Mucosa of rectum (tissue), 2 donors: Measurements from ENCODE around the gene CD244.
A peak's percentile ranks its signal among the peaks of the same experiment; 100 is the strongest.
"Not testable (repeated sequence)": the region's sequence is repeated elsewhere in the genome, so short reads cannot be mapped to it uniquely, and the experiment has no call there.

Source experiments
- H3K27ac ChIP-seq, 2 donors: one replicate each; pipeline ENCODE4 v1.7.0; 2013; ENCODE audit warnings: inconsistent platforms in 2 of 2, low read depth in 2 of 2, low read length in 2 of 2
- H3K27me3 ChIP-seq, 2 donors: one replicate each; pipeline ENCODE4 v1.7.0; 2013; ENCODE audit warnings: low read length in 2 of 2; ENCODE audit not compliant: control insufficient read depth in 2 of 2, insufficient read depth in 2 of 2
- H3K36me3 ChIP-seq, 2 donors: one replicate each; pipeline ENCODE4 v1.7.0; 2013; ENCODE audit warnings: low read length in 2 of 2; ENCODE audit not compliant: control insufficient read depth in 2 of 2, insufficient read depth in 2 of 2
- H3K4me1 ChIP-seq, 2 donors: one replicate each; pipeline ENCODE4 v1.7.0; 2013; ENCODE audit warnings: low read length in 2 of 2, mild to moderate bottlenecking in 1 of 2; ENCODE audit not compliant: control insufficient read depth in 2 of 2, insufficient read depth in 2 of 2
- H3K4me3 ChIP-seq, 2 donors: one replicate each; pipeline ENCODE4 v1.7.0; 2013; ENCODE audit warnings: low read length in 2 of 2
- H3K9ac ChIP-seq, 2 donors: one replicate each; pipeline ENCODE4 v1.7.0; 2013; ENCODE audit warnings: low read length in 2 of 2, low read depth in 1 of 2, mild to moderate bottlenecking in 1 of 2
- H3K9me3 ChIP-seq, 2 donors: one replicate each; pipeline ENCODE4 v1.7.0; 2013; ENCODE audit warnings: low read length in 2 of 2; ENCODE audit not compliant: control insufficient read depth in 2 of 2
- donor health status: healthy.
- donor health status: Normal muscosa, but diverticular disease.

Gene CD244

GRCh38 chr1:160879056-160879455 is 16.4 kb upstream of the CD244 start:
- no peaks in the 10 kb centered on the region for H3K9me3 ChIP-seq
- peak overlapping the region in 1 of 2 donors; percentile 31 for H3K4me3 ChIP-seq
- no peaks in the 10 kb centered on the region for H3K27me3 ChIP-seq
- H3K27ac ChIP-seq = no peak overlapping the region
- no peaks in the 10 kb centered on the region for H3K36me3 ChIP-seq
- H3K4me1 ChIP-seq = no peaks in the 10 kb centered on the region
- H3K9ac ChIP-seq = no peak overlapping the region

- H3K27me3 ChIP-seq = no peaks in the 10 kb centered on the region
- no peaks in the 10 kb centered on the region for H3K36me3 ChIP-seq
- H3K4me1 ChIP-seq = no peaks in the 10 kb centered on the region
- H3K9ac ChIP-seq = no peak overlapping the region
- H3K9me3 ChIP-seq = no peaks in the 10 kb centered on the region
- no peak overlapping the region for H3K27ac ChIP-seq
- no peak overlapping the region for H3K4me3 ChIP-seq
These were observed 14.5 kb upstream of the CD244 start for GRCh38 chr1:160877221-160877620.

GRCh38 chr1:160876311-160876710 is 13.6 kb upstream of the CD244 start:
- no peaks in the 10 kb centered on the region for H3K9me3 ChIP-seq
- H3K4me3 ChIP-seq = no peak overlapping the region
- no peaks in the 10 kb centered on the region for H3K4me1 ChIP-seq
- H3K27me3 ChIP-seq = no peaks in the 10 kb centered on the region
- H3K9ac ChIP-seq = no peak overlapping the region
- no peaks in the 10 kb centered on the region for H3K36me3 ChIP-seq
- no peak overlapping the region for H3K27ac ChIP-seq

GRCh38 chr1:160875591-160875990 is 12.9 kb upstream of the CD244 start:
- H3K27ac ChIP-seq, H3K4me3 ChIP-seq, H3K4me1 ChIP-seq, H3K27me3 ChIP-seq, H3K9ac ChIP-seq, H3K36me3 ChIP-seq, H3K9me3 ChIP-seq: not testable (repeated sequence)

GRCh38 chr1:160874935-160875334 is 12.2 kb upstream of the CD244 start:
- Histone ChIP-seq H3K9ac (no peak overlapping the region), H3K27me3 (no peaks in the 10 kb centered on the region), H3K4me3 (no peak overlapping the region), H3K9me3 (no peaks in the 10 kb centered on the region), H3K4me1 (no peaks in the 10 kb centered on the region), H3K36me3 (no peaks in the 10 kb centered on the region), H3K27ac (no peak overlapping the region)

- Histone ChIP-seq H3K27me3 (no peaks in the 10 kb centered on the region), H3K27ac (no peak overlapping the region), H3K9me3 (no peaks in the 10 kb centered on the region), H3K9ac (no peak overlapping the region), H3K4me1 (peaks cover 0 to 4% of the 10 kb centered on the region in 2 donors), H3K4me3 (no peak overlapping the region), H3K36me3 (no peaks in the 10 kb centered on the region)
These were observed 5.5 kb upstream of the CD244 start for GRCh38 chr1:160868141-160868540.

GRCh38 chr1:160867651-160868050 is 5.0 kb upstream of the CD244 start:
- H3K27me3 ChIP-seq, H3K9ac ChIP-seq, H3K27ac ChIP-seq, H3K4me1 ChIP-seq, H3K9me3 ChIP-seq, H3K4me3 ChIP-seq, H3K36me3 ChIP-seq: not testable (repeated sequence)

GRCh38 chr1:160866695-160867260 is 4.1 kb upstream of the CD244 start:
- no peak overlapping the region for H3K4me3 ChIP-seq
- H3K27ac ChIP-seq = no peak overlapping the region
- no peak overlapping the region for H3K9ac ChIP-seq
- H3K4me1 ChIP-seq = peaks cover 0 to 5% of the 10 kb centered on the region in 2 donors
- H3K36me3 ChIP-seq = no peaks in the 10 kb centered on the region
- no peaks in the 10 kb centered on the region for H3K9me3 ChIP-seq
- no peaks in the 10 kb centered on the region for H3K27me3 ChIP-seq

GRCh38 chr1:160866001-160866694 is 3.5 kb upstream of the CD244 start:
- peaks cover 0 to 5% of the 10 kb centered on the region in 2 donors for H3K4me1 ChIP-seq
- no peaks in the 10 kb centered on the region for H3K36me3 ChIP-seq
- H3K27me3 ChIP-seq = no peaks in the 10 kb centered on the region
- H3K9me3 ChIP-seq = no peaks in the 10 kb centered on the region
- H3K4me3 ChIP-seq = no peak overlapping the region
- H3K27ac ChIP-seq = no peak overlapping the region
- H3K9ac ChIP-seq = no peak overlapping the region

- no peak overlapping the region for H3K27ac ChIP-seq
- H3K27me3 ChIP-seq = no peaks in the 10 kb centered on the region
- H3K9ac ChIP-seq = no peak overlapping the region
These were observed 2.6 kb upstream of the CD244 start for GRCh38 chr1:160865337-160865736.

More at GRCh38 chr1:160865337-160865736, 2.6 kb upstream of the CD244 start:
- Histone ChIP-seq H3K4me1 (peaks cover 0 to 5% of the 10 kb centered on the region in 2 donors), H3K9me3 (no peaks in the 10 kb centered on the region), H3K36me3 (no peaks in the 10 kb centered on the region), H3K4me3 (no peak overlapping the region)
